ENCODE data around the gene CYP4F11. TPM values are rescaled to one million over a fixed set of nuclear protein-coding genes. Genes with fewer than 3 reads are reported as not detected.

CYP4F11 gene
- total and polyA plus RNA-seq, 2 of the 4 experiments (the other 2 are of a cell fraction) = not detected

GRCh38 chr19:15869109-15869555 is 65.2 kb downstream of the CYP4F11 start:
- no CpG with 5 or more reads among the region's 3 CpGs for whole genome bisulfite sequencing, 2 experiments (ENCODE audit: extremely low coverage in 2 of 2, insufficient read length in 1 of 2)
- H2BK5ac ChIP-seq (ENCODE audit: low read depth, low read length, poor library complexity, severe bottlenecking) = no peak overlapping the region
- dilution Hi-C loops (cut with HindIII; ENCODE audit: low sequenced_read_pairs, unreplicated experiment) = no loop called here

More at GRCh38 chr19:15869109-15869555, 65.2 kb downstream of the CYP4F11 start:
- no peak overlapping the region for H4K91ac ChIP-seq (ENCODE audit: insufficient read depth, low read depth, low read length)
- H3K27me3 ChIP-seq (ENCODE audit: control insufficient read depth, insufficient read depth, low read length) = no peaks in the 10 kb centered on the region
- ATAC-seq (ENCODE audit: low read depth) = 0 out of 2 replicates have a peak, but pooled peaks have one; percentile 27
- H2AK5ac ChIP-seq (ENCODE audit: low read depth, low read length) = no peak overlapping the region
- no peak overlapping the region for H3K56ac ChIP-seq (ENCODE audit: extremely low read depth, insufficient read depth, low read length)
- H3K36me3 ChIP-seq (ENCODE audit: control insufficient read depth, insufficient read depth, low read length) = no peaks in the 10 kb centered on the region
- in situ Hi-C loops (cut with MboI; ENCODE audit: low sequenced_read_pairs) (no loop called here), intact Hi-C loops (cut with micrococcal nuclease) (no loop called here)
- H3K14ac ChIP-seq (replicated peaks; ENCODE audit: low read depth, low read length) = no peak overlapping the region
- no TSS peak for BruUV-seq (replicated peaks)
- H3K79me1 ChIP-seq (ENCODE audit: low read depth in 1 of 2, low read length in 2 of 2) = no peaks in the 10 kb centered on the region
- CTCF ChIA-PET = no interaction called here
- H2BK15ac ChIP-seq (ENCODE audit: low read depth, low read length) = no peak overlapping the region
- POLR2A ChIA-PET (ENCODE audit: unreplicated experiment) = no interaction called here
- TF ChIP-seq RAD21 (IDR thresholded peaks at IDR 0.05; ENCODE audit: low read length) = peak; percentile 12; the same call in 1 of the 2 replicates
- TF ChIP-seq SMC3 (IDR thresholded peaks at IDR 0.05; ENCODE audit: low read depth, low read length) = 0 out of 2 replicates have a peak, but pooled peaks have one; percentile 14
- no peak for TF ChIP-seq ELK1 (IDR thresholded peaks at IDR 0.05; ENCODE audit: borderline replicate concordance, low read depth, low read length)
- TF ChIP-seq CTCF (conservative IDR thresholded peaks at IDR 0.05; ENCODE audit: low read depth, low read length) = peak; percentile 34
- no peak overlapping the region for H3K4me3 ChIP-seq (ENCODE audit: insufficient read depth, low read depth, low read length)
- H4K5ac ChIP-seq (ENCODE audit: low read depth, low read length) = no peak overlapping the region
- no peak overlapping the region for H3K4me2 ChIP-seq (ENCODE audit: low read depth, low read length)
- no peak overlapping the region for H4K8ac ChIP-seq (ENCODE audit: low read depth in 2 of 2, low read length in 2 of 2)
- no peak for DNase-seq
- H3K27ac ChIP-seq (ENCODE audit: insufficient read depth, low read length) = no peak overlapping the region
- no peak overlapping the region for H2BK20ac ChIP-seq (ENCODE audit: low read depth, low read length)
- H2BK120ac ChIP-seq (ENCODE audit: low read depth, low read length) = no peak overlapping the region
- H2AK9ac ChIP-seq (replicated peaks; ENCODE audit: low read depth, low read length, poor library complexity) = no peak overlapping the region
- no peaks in the 10 kb centered on the region for H3K4me1 ChIP-seq (ENCODE audit: control insufficient read depth, insufficient read depth, low read length)
- no peaks in the 10 kb centered on the region for H3K9me1 ChIP-seq (ENCODE audit: insufficient read depth, low read length)
- peaks cover 2% of the 10 kb centered on the region; the same call in 1 of the 2 replicates for H3K9me3 ChIP-seq (ENCODE audit: control insufficient read depth, insufficient read depth, low read length)
- H3K23ac ChIP-seq (ENCODE audit: low read depth, low read length) = no peak overlapping the region
- no peaks in the 10 kb centered on the region for H4K20me1 ChIP-seq (ENCODE audit: insufficient read depth, low read length)
- no peak overlapping the region for H3K9ac ChIP-seq (ENCODE audit: low read depth, low read length)
- H3K18ac ChIP-seq (ENCODE audit: low read depth, low read length) = no peak overlapping the region
- no peak overlapping the region for H3K4ac ChIP-seq (ENCODE audit: low read depth, low read length)
- no peak overlapping the region for H2AFZ ChIP-seq (replicated peaks; ENCODE audit: low read length, poor library complexity)

Measured in IMR-90 (cell line).